Anterior cingulate cortex (tissue), 58 donors: ENCODE measurements around the gene PSD4.

Experiments used
- DNase-seq, 58 donors: peaks; one replicate each; lab custom pipeline; 2025; lab: John Stamatoyannopoulos, UW

The PSD4 gene

DNA sequence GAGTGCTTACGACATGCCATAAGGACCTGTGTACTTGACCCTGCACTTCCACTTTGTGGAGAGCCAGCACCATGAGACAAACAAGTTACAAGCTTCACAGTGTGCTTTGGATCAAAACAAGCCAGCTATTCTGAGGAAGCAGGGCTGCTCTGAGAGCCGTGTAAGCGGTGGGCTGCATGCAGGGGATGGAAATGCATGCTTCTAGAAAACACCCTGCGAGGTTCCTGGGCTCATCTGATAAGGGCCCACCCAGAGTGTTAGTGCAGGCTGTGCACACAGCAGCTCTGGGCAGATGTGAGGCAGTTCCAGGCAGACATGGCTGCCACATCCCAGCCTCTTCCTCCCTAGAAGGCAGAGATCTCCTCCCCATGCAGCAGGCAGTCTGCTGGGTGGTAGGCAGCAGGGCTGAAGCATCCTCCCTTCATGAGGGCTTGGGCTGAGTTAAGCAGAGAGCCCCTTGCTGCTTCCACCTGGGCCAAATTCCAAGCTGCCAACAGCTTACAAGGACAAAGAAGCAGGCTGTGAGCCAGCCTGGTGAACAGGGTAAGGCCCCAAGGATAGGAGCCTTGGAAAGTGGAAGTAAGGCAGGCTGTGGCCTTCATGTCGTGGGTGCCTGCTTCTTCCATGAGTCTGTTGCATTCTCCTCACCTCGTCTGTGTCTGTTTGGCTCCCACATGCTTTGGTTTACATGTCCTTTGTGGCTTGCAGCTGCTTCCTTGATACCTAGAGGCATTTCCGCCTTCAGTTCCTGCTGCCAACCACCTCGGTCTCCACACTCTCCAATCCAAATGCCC lies 7.7 kb downstream of the PSD4 start:
- DNase-seq, result peak in 2 of 58 donors; percentile 12 to 20

- no peak for DNase-seq
These were observed 8.9 kb downstream of the PSD4 start for GRCh38 chr2:113182471-113183260.

- DNase-seq, result no peak
These were observed 9.5 kb downstream of the PSD4 start for GRCh38 chr2:113183264-113183663.

DNA sequence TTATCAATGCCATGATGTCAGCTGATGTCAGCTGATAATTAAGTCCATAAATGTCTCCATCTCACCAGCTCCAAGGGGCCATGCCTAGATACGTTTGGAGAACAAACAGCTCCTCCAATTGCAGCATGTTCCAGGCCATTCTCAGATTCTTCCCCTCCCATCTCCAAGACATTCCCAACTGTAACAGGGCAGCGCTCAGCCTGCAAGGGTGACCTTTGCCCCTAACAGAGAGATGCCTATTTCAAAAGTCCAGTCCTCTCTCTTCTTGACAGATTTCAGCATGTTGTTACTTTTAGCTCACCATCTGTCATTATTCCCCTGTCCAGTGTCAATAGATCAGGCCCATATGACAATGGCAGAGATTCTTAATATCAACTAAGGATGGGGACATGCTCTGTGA lies 9.9 kb downstream of the PSD4 start:
- DNase-seq, result no peak

- no peak for DNase-seq
These were observed 10.9 kb downstream of the PSD4 start for GRCh38 chr2:113184531-113185230.

DNA sequence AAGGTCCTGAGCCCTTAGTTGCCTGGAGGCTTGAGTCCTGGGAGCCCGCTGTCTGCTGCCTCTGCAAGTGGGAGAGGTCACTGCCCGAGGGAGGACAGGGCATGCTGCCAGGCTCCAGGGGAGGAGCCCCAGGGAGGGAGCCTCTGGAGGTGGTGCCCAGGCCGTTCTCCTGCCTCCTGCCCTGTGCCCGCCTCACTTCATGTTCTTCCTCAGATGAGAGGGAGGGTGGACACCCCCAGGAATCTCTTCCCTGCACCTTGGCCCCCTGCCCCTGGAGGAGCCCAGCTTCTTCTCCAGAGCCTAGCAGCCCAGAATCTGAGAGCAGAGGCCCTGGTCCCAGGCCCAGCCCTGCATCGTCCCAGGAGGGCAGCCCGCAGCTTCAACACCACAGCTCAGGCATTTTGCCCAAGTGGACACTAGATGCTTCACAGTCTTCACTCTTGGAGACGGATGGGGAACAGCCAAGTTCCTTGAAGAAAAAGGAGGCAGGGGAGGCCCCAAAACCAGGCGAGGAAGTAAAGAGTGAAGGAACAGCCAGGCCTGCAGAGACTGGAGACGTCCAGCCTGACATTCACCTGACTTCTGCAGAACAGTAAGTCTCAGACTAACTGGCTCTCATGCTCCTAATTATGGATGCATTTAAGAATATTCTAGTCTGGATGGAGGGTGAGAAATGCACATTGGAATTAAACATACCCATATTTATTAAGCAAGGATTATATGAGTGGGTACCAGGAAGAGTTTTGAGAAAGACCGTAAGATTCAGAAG lies 12.1 kb downstream of the PSD4 start:
- DNase-seq, result peak in 20 of 58 donors; percentile 15 to 73 (median 22)

GRCh38 chr2:113186433-113186796 lies 12.6 kb downstream of the PSD4 start:
- DNase-seq, result peak in 1 of 58 donors; percentile 5

- DNase-seq, result no peak
These were observed 14.0 kb downstream of the PSD4 start for GRCh38 chr2:113187771-113188170.

DNA sequence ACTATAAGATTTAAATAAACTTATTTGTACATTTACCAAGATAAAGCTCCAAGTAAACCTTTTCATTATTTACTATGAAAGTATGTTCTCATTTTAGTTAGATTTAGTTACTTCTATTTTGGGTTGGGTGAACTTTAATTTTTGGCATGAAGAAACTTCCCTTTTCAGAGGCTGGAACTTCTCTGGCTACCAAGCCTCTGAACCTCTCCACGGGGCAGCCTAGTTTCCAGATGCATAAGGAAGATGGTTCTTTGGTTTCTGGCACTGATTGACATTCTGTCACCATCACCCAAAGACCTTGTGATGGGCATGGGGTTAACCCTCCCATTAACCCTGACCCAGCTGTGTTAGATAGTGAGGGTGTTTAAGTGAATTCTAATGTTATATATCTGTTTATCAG lies 17.1 kb downstream of the PSD4 start:
- no peak for DNase-seq

DNA sequence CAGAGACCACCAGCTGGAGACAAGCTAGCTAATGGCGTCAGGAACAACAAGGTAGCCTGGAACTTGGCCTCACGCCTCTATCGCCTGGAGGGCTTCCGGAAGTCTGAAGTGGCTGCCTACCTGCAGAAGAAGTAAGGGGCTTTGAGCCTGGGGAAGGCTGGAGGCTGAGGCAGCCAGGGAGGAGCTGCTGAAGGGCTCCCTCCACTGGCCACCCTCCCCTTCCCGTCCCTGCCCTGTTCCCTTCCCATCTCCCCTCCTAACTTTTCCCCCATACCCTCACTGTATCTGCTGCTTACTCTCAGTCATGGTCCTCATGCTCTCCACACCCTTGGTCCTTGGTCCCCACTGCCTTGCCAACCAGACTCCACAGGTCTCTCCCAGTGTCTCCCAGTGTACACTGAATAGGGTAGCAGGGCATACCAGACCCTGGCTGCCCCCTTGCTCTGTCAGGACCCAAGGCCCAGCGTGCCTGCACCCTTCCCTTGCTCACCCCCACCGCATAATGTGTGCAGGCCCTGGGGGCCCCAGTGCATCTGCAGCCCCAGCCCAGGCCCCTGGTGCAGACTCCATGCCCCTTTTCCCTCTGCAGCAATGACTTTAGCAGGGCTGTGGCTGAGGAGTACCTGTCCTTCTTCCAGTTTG lies 18.8 kb downstream of the PSD4 start:
- no peak for DNase-seq

DNA sequence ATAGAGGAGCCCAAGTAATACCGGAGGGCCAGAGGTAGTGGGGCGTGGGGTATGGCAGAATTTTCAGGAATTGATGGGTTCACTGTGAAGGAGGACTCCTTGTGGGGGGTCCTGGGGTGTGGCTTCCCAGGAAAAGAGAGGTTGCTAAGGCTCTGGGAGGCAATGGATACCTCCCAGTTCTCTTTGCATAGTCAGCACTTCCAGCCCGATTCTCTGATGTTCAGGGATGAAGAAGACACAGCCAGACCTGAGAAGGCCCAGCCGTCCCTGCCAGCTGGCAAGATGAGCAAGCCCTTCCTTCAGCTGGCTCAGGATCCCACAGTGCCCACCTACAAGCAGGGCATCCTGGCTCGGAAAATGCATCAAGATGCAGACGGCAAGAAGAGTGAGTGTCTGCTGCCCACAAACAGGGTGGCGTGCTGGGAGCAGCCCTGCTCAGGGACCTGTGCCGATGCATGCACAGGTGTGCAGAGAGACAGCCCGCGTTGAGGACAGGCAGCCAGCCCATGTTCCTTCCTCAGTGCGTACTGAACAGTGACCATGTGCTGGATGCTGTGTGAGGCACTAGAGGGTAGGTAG lies 22.2 kb downstream of the PSD4 start:
- peak in 8 of 58 donors; percentile 15 to 27 (median 21) for DNase-seq

- DNase-seq, result peak in 1 of 58 donors; percentile 20
These were observed 23.1 kb downstream of the PSD4 start for GRCh38 chr2:113196839-113197238.

DNA sequence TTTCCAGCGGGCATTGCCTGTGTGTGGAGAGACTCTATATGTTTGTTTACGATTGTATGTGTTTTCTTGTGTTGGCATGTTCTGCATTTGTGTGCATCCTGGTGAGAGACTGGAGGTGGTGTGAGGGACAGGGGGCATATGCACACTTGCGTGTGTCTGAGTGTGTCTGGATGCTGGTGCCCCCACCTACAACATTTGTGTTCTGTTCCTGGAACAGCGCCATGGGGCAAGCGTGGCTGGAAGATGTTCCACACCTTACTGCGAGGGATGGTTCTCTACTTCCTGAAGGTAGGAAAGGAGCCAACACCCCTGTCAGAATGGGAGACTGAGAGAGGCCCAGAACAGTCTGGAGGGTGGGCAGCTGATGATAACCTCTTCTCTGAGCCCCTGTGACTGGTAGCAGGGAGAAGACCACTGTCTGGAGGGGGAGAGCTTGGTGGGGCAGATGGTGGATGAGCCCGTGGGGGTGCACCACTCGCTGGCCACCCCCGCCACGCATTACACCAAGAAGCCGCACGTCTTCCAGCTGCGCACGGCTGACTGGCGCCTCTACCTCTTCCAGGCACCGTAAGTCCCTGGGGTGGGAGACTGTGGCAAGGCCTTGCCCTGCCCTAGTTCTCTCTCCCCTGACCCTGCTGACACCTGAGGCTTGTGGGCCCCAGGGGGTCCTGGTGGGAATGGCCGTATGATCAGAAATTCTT lies 23.7 kb downstream of the PSD4 start:
- no peak for DNase-seq

DNA sequence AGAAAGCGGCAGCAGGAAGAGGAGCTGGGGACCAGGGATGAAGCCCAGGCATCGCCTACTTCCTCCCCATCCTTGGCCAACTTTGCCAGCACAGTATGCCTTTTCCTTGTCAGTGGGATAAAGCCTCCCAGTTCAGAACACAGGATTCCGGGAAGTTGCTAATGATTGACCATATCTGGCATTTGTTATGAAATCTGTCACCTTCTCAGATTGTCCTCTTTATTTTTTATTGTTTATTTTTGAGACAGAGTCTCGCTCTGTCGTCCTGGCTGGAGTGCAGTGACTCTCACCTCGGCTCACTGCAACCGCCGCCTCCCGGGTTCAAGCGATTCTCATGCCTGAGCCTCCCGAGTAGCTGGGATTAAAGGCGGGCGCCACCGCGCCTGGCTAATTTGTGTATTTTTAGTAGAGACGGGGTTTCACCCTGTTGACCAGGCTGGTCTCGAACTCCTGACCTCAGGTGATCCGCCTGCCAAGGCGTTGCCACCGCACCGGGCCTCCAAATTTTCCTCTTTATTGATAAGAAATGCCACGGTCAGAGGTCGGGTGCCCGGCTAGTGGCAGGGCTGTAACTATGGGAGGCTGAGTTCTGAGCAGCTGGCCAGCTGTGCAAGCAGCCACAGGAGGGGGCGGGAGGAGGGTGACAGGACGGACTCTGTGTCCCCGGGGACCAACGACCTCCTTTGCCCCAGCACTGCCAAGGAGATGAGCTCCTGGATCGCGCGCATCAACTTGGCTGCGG lies 24.4 kb downstream of the PSD4 start:
- no peak for DNase-seq

- DNase-seq, result peak in 57 of 58 donors; percentile 12 to 89 (median 66)
These were observed 25.2 kb downstream of the PSD4 start for GRCh38 chr2:113198790-113199612.

DNA sequence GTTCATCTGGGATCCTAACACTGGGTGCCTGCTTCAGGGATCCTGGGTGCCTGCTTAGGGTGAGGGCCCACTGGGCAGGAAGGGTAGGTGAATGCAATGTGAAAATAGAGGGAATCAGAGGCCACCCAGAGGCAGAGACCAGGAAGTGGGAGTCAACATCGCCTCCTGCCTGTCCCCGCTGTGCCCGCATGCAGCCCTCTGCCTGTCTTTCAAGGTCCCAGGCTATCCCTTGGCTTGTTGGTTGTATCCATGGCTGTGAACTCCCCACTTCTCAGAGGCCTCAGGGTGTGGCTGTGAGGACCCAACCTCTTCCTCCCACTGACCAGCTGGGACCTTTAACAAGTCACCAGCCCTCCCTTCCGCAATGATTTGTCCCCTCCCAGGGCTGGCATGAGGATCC lies 26.5 kb downstream of the PSD4 start:
- no peak for DNase-seq
